HepG2 (cell line): Measurements from ENCODE around the gene RAE1. TPM values are rescaled to one million over a fixed set of nuclear protein-coding genes. Genes with fewer than 3 reads are reported as not detected.

ENCODE experiments used
- ATAC-seq: fragments of 200-7000 bp; cut with Tn5 transposase; 3 replicates; pipeline ENCODE4 v1.9.1; 2020; ENCODE audit warnings: mild to moderate bottlenecking, moderate library complexity
- BruUV-seq: library from RNA; stranded (reverse); fragments of 400-500 nt; replicated peaks from 2 replicates; lab custom pipeline; 2021; lab: Mats Ljungman, UMichigan
- CTCF ChIA-PET: fragments of 300-600 bp; formaldehyde crosslinking; extraction: SDS; loops from one replicate; lab custom pipeline; 2021; ENCODE audit warnings: low total read pairs, inconsistent platforms, low intra/inter-chr PET ratio; lab: Yijun Ruan, JAX
- POLR2A ChIA-PET: fragments of 350-600 bp; sonication (Branson Sonifier 250); formaldehyde crosslinking; loops from one replicate; lab custom pipeline; 2020; ENCODE audit warnings: antibody characterized with exemption, inconsistent platforms; lab: Yijun Ruan, JAX
- DNase-seq: peaks from one replicate; pipeline ENCODE4 v3.0.0-alpha.2; 2015; ENCODE audit warnings: low spot score
- FAIRE-seq: peaks from 3 replicates; lab custom pipeline; 2011; peaks lifted over from hg19 to GRCh38; lab: Jason Lieb, UNC
- H2AFZ ChIP-seq: one replicate; pipeline ENCODE4 v1.6.1; 2011; ENCODE audit warnings: low read length, inconsistent platforms
- H3K27ac ChIP-seq: fragments of 300-600 bp; 3 replicates; pipeline ENCODE4 v1.8.0; 2011; ENCODE audit warnings: mixed run types, mild to moderate bottlenecking, mixed read lengths, low read length, inconsistent platforms; ENCODE audit not compliant: insufficient read depth; ENCODE audit errors: extremely low read length
- H3K27me3 ChIP-seq, 2 experiments: fragments of 200-600 bp in 1 of 2; 2 replicates in 1 of 2; 3 replicates in 1 of 2; pipeline versions ENCODE4 v1.6.0 to v1.8.0; 2011; ENCODE audit warnings: low read length in 2 of 2, mild to moderate bottlenecking in 2 of 2, moderate library complexity in 2 of 2, inconsistent platforms in 1 of 2; ENCODE audit not compliant: insufficient read depth in 2 of 2, control insufficient read depth in 1 of 2
- H3K36me3 ChIP-seq, 2 experiments: fragments of 200-600 bp in 1 of 2; replicated peaks in 1 of 2; 2 replicates in 1 of 2; 3 replicates in 1 of 2; pipeline versions ENCODE4 v1.5.1 to v1.8.0; 2011; ENCODE audit warnings: low read length in 2 of 2, inconsistent platforms in 1 of 2; ENCODE audit not compliant: insufficient read depth in 2 of 2, control insufficient read depth in 1 of 2
- H3K4me1 ChIP-seq: 2 replicates; pipeline ENCODE4 v1.5.1; 2012; ENCODE audit warnings: low read length, inconsistent platforms; ENCODE audit not compliant: insufficient read depth
- H3K4me2 ChIP-seq: 2 replicates; pipeline ENCODE4 v1.6.0; 2011; ENCODE audit warnings: low read depth, low read length, inconsistent platforms
- H3K4me3 ChIP-seq, 3 experiments: fragments of 200-600 bp in 1 of 3; sonication (generic), shearing (Covaris generic) in 1 of 3; replicated peaks in 1 of 3; 2 replicates each; pipeline ENCODE4 v1.5.1; 2011 to 2016; ENCODE audit warnings: low read length in 3 of 3, inconsistent platforms in 2 of 3, low read depth in 2 of 3, mild to moderate bottlenecking in 2 of 3, control low read depth in 1 of 3, mixed read lengths in 1 of 3; ENCODE audit not compliant: insufficient read depth in 1 of 3
- H3K79me2 ChIP-seq: one replicate; pipeline ENCODE4 v1.6.1; 2011; ENCODE audit warnings: low read length, inconsistent platforms; ENCODE audit not compliant: insufficient read depth
- H3K9ac ChIP-seq: 2 replicates; pipeline ENCODE4 v1.6.0; 2011; ENCODE audit warnings: mild to moderate bottlenecking, low read depth, low read length, inconsistent platforms; ENCODE audit not compliant: insufficient read depth
- H3K9me3 ChIP-seq: 2 replicates; pipeline ENCODE4 v1.5.1; 2012; ENCODE audit warnings: mild to moderate bottlenecking, low read length
- H4K20me1 ChIP-seq: 2 replicates; pipeline ENCODE4 v1.6.0; 2011; ENCODE audit warnings: inconsistent platforms, mild to moderate bottlenecking, low read length, moderate library complexity; ENCODE audit not compliant: insufficient read depth
- IKZF1 ChIP-seq: fragments of 450-650 bp; IDR thresholded peaks from 2 replicates; pipeline ENCODE4 v1.7.1; 2016
- MATR3 ChIP-seq: sonication (generic); formaldehyde crosslinking; IDR thresholded peaks from 2 replicates; pipeline ENCODE4 v1.4.0; 2020; ENCODE audit warnings: missing genetic modification reagents
- MNT ChIP-seq: fragments of 450-650 bp; IDR thresholded peaks from 2 replicates; pipeline ENCODE4 v1.6.1; 2016
- RNF2 ChIP-seq: fragments of 450-650 bp; conservative IDR thresholded peaks from 2 replicates; pipeline ENCODE4 v1.6.1; 2016; ENCODE audit warnings: low read depth
- SNAPC5 ChIP-seq: sonication (generic); formaldehyde crosslinking; IDR thresholded peaks from 2 replicates; pipeline ENCODE4 v1.8.1; 2023; ENCODE audit warnings: mild to moderate bottlenecking, missing genetic modification reagents, borderline replicate concordance
- ZNF282 ChIP-seq: fragments of 450-650 bp; IDR thresholded peaks from 2 replicates; pipeline ENCODE4 v1.6.1; 2018; ENCODE audit not compliant: partially characterized antibody
- WGBS: methylation state at CpG from one replicate; pipeline ENCODE4 v1.1.6; 2017; ENCODE audit warnings: low lambda C conversion rate; 5-methylcytosine and 5-hydroxymethylcytosine counted together
- in situ Hi-C: cut with HindIII; loops from 2 replicates; pipeline ENCODE4 v1.10.0; 2017; ENCODE audit warnings: low pct_unique_long_range_greater_than_20kb; ENCODE audit not compliant: extremely low pct_ligation_motif_present
- intact Hi-C: fragments of 100-400 bp; cut with micrococcal nuclease; formaldehyde crosslinking; loops from one replicate; pipeline ENCODE4 v1.10.0; 2022; ENCODE audit not compliant: unreplicated experiment
- polyA plus RNA-seq, 8 experiments: library from polyadenylated mRNA; depleted of rRNA in 3 of 8; stranded (reverse) in 7 of 8; unstranded in 1 of 8; fragments of >200 nt; fragmentation: Illumina TruSeq in 4 of 8; extraction: Trizol in 4 of 8; gene quantifications; 2 replicates each; pipeline versions ENCODE4 v1.2.1 to v1.2.3, GENCODE V29; 2011 to 2016; ENCODE audit warnings: low read depth in 4 of 8, missing spikeins in 1 of 8, mixed read lengths in 1 of 8; ENCODE audit not compliant: insufficient read depth in 1 of 8
- total RNA-seq, 5 experiments: library from RNA; depleted of rRNA; stranded (reverse); fragments of >200 nt; fragmentation: Illumina TruSeq; extraction: Trizol; gene quantifications; 2 replicates each; pipeline ENCODE4 v1.2.3, GENCODE V29; 2016; ENCODE audit warnings: low read depth in 1 of 5

The RAE1 gene
- total and polyA plus RNA-seq, 2 of the 13 experiments (the other 11 are each of a cell fraction or from before 2014, with no cell fraction given) = 36.1 to 72.9 TPM

DNA sequence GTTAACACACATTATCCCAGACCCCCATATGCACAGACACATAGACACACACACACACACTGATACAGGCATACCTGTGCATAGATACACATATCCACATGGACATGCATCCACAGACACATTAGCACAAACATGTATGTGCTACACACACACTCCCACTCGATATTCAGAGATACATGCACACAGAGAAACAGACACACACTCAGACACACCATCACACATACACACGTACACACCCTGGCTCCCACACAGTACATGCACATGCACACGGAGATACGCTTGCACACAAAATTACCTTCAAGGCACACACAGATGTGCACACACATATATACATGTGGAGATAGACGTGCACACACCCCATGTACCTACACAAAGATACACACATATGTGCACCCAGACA is 59.9 kb downstream of the RAE1 start:
- ChIA-PET POLR2A (no interaction called here), CTCF (no interaction called here)
- FAIRE-seq (peak; percentile 4), DNase-seq (no peak), ATAC-seq (no peak)
- Histone ChIP-seq H2AFZ (no peak overlapping the region), H3K4me1 (0 out of 2 replicates have a peak, but pooled peaks cover 10% of the 10 kb centered on the region), H3K9ac (no peak overlapping the region), H3K36me3 (peaks cover 19 to 29% of the 10 kb centered on the region in 2 experiments), H3K27me3 (peaks cover 2 to 32% of the 10 kb centered on the region in 2 experiments; a peak in 3 of 5 replicates), H3K4me3 (no peak overlapping the region), H4K20me1 (no peaks in the 10 kb centered on the region), H3K4me2 (no peak overlapping the region), H3K27ac (no peak overlapping the region), H3K9me3 (no peaks in the 10 kb centered on the region), H3K79me2 (no peaks in the 10 kb centered on the region)
- no TSS peak for BruUV-seq
- in situ Hi-C loops = no loop called here
- TF ChIP-seq MNT = peak; percentile 86; the same call in 1 of the 2 replicates
- TF ChIP-seq ZNF282 = peak; percentile 87
- TF ChIP-seq SNAPC5 (CRISPR knock-in tag) = no peak
- peak; percentile 76; the same call in 1 of the 2 replicates for TF ChIP-seq IKZF1
- TF ChIP-seq MATR3 (CRISPR knock-in tag) = no peak
- TF ChIP-seq RNF2 = peak; percentile 40; the same call in 1 of the 2 replicates
- intact Hi-C loops = no loop called here
- 78% methylated on average over 5 of the region's 5 CpGs for WGBS
